HG03565 (cell line): ENCODE results near the gene MPI.
"Not testable (repeated sequence)": the region's sequence is repeated elsewhere in the genome, so short reads cannot be mapped to it uniquely, and the experiment has no call there.

Experiments
- ATAC-seq: cut with Tn5 transposase; IDR thresholded peaks from one replicate; pipeline ENCODE4 v1.9.1; 2021; ENCODE audit warnings: mild to moderate bottlenecking, moderate library complexity; ENCODE audit not compliant: unreplicated experiment

Gene MPI

DNA sequence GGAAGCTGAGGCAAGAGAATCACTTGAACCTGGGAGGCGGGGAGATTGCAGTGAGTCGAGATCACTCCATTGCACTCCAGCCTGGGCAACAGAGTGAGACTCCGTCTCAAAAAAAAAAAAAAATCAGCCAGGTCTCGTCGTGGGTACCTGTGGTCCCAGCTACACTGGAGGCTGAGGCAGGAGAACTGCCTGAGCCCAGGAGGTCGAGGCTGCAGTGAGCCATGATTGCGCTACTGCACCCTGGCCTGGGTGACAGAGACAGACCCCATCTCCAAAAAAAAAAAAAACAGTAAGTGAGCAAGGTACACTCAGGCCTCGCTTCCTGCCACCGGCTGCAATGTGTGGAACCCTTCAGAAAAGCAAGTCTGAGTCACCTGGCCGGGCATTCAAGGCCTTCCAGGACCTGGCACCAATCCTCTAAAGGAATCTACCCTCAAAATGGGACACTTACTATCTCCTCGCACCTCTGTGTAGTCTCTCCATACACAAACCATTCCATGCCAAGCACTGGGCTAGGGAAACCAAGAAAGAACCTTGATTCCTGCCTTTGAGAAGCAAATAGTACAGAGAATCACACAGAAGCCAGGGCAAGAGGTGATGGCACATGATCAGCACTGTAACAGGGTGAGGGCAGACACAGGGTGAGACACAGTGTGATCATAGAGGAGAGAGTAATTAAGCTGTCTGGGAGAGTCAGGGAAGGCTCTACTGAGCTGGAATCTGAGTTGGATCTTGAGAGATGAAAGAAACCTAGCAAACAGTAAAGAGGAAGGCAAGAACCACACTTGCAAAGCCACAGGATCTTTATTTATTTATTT lies 26.4 kb upstream of the MPI start:
- no peak for ATAC-seq

GRCh38 chr15:74864296-74864695 lies 25.5 kb upstream of the MPI start:
- no peak for ATAC-seq

DNA sequence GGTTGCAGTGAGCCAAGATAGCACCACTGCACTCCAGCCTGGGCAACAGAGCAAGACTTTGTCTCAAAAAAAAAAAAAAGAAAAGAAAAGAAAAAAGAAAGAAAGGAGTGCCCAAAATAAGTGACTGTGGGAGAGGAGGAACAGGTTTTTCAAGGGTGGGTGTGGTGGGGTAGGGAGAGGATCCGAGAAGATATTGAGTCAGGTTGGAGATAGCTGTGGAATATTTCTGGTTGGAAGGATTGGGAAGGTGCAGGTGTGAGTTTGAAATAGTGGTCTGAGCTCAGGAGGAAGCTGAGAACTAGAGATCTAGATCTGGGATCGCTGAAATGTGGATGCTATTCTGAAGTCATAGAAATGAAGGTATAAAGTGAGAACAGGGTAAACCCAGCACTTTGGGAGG lies 24.5 kb upstream of the MPI start:
- no peak for ATAC-seq

DNA sequence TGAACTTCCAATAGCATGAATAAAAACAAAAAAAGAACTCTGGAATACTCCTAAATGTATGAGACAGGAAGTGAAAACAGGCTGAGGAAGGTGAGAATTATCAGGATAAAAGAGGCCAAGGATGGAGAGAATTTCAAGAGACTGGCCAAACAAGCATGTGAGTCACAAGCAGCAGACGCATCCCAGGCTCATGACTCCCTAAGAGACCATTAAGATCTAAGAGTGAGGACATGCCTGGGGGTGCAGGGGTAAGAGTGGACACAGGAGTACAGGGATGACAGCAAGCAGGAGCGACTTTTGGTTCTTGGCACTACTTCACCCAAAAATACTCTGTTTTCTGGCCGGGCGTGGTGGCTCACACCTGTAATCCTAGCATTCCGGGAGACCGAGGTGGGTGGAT lies 23.8 kb upstream of the MPI start:
- ATAC-seq, result no peak

DNA sequence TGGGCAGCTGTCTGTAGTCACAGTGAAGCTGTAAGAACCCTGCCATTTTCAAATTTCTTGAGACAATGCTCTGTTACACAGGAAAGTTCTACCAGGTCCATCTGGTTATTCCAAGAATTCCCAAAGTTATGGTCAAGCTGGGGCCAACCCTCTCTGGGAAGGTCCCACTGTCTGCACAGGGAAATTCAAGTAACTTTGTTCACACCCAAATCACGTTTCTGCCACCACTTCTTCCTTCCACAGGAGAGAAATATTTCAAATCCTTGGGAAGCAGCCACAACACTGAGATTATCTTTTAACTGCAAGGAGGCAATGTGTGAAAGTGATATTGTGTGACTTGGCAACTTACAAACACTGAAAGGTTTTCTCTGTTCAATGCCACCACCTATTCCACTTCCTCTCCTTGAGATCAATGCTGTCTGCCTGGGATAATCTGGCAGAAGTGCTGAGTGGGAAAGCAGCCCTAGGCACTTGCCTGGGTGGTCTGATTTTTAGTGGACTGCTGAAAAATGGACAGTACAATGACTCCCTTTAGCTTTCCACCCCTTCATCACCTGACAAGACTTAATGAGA lies 22.3 kb upstream of the MPI start:
- ATAC-seq, result no peak

- no peak for ATAC-seq
These were observed 21.8 kb upstream of the MPI start for GRCh38 chr15:74868059-74868458.

- ATAC-seq, result no peak
These were observed 20.5 kb upstream of the MPI start for GRCh38 chr15:74869372-74869725.

GRCh38 chr15:74869726-74870407 lies 20.0 kb upstream of the MPI start:
- ATAC-seq, result peak; percentile 44

- no peak for ATAC-seq
These were observed 19.2 kb upstream of the MPI start for GRCh38 chr15:74870436-74871215.

- no peak for ATAC-seq
These were observed 17.2 kb upstream of the MPI start for GRCh38 chr15:74872702-74873035.

GRCh38 chr15:74873036-74873755 lies 16.6 kb upstream of the MPI start, which contains the start of gene SCAMP2:
SCAMP2 (minus strand) TSS chr15:74873365; CDS start chr15:74873255, 110 bp downstream.
- peak; percentile 70 for ATAC-seq

DNA sequence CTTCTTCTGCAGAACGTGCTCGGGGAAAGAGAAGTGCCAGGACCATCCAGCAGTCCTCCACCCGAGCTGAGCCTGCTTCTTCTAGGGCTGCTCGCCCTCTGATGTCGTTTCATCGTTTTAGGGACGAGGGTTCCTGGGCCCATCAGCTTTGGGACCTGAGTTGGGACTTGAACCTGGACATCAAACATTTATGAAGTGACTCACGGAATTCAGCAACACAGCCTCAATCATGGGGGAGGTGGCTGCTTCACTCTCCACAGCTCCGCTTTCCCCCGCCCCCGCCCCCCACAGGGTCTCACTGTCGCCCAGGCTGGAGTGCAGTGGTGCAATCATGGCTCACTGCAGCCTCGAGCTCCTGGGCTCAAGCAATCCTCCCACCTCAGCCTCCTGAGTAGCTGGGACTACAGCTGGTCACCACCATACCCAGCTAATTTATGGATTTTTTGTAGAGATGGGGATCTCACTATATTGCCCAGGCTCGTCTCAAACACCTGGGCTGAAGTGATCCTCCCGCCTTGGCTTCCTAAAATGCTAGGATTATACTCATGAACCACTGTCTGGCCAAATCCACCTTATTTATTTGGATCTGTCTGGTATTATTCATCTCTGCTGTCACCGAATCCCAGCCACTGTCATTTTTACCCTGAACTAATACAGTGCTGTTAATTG lies 16.0 kb upstream of the MPI start:
- peak; percentile 1 for ATAC-seq

GRCh38 chr15:74878273-74878672 lies 11.6 kb upstream of the MPI start:
- no peak for ATAC-seq

GRCh38 chr15:74882528-74882927 lies 7.3 kb upstream of the MPI start:
- no peak for ATAC-seq

DNA sequence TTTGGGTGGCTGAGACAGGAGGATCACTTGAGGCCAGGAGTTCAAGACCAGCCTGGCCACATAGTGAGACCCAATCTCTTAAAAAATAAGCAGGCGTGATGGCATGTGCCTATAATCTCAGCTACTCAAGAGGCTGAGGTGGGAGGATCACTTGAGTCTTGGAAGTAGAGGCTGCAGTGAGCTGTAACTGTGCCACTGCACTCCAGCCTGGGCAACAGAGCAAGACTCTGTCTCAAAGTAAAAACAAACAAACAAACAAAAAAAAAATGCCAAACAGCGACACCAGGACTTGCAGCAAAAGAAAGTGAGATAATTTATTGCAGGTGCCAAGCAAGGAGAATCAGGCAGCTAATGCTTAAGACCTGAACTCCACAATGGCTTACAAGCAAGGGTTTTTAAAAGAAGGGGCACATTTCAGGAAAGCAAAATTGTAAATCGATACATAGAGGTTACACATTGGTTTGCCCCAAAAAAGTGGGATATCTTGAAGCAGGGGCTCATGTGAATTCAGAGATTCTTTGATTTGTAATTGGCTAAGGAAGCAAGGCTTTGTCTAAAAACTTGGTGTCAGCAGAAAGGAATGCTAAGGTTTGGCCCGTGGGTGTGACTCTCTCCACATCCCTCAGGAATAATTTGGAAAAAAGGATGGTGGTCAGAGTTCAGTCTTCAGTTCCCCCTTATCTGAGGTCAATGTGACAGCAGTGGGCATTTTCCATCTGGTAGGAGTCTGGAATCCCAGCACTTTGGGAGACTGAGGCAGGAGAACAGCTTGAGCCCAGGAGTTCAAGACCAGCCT lies 5.2 kb upstream of the MPI start:
- ATAC-seq, result no peak

GRCh38 chr15:74885461-74885860 lies 4.4 kb upstream of the MPI start:
- no peak for ATAC-seq

DNA sequence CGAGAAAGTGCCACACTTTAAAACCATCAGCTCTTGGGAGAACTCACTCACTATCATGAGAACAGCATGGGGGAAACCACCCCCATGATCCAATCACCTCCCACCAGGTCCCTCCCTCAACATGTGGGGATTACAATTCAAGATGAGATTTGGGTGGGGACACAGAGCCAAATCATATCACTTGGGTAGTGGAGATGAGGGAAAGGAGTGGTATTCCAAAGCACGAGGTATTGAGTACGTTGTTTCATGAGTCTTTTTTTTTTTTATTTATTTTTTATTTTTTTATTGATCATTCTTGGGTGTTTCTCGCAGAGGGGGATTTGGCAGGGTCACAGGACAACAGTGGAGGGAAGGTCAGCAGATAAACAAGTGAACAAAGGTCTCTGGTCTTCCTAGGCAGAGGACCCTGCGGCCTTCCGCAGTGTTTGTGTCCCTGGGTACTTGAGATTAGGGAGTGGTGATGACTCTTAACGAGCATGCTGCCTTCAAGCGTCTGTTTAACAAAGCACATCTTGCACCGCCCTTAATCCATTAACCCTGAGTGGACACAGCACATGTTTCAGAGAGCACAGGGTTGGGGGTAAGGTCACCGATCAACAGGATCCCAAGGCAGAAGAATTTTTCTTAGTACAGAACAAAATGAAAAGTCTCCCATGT lies 2.2 kb upstream of the MPI start:
- not testable (repeated sequence) for ATAC-seq

- ATAC-seq, result no peak
These were observed 1.1 kb upstream of the MPI start for GRCh38 chr15:74888716-74889115.

DNA sequence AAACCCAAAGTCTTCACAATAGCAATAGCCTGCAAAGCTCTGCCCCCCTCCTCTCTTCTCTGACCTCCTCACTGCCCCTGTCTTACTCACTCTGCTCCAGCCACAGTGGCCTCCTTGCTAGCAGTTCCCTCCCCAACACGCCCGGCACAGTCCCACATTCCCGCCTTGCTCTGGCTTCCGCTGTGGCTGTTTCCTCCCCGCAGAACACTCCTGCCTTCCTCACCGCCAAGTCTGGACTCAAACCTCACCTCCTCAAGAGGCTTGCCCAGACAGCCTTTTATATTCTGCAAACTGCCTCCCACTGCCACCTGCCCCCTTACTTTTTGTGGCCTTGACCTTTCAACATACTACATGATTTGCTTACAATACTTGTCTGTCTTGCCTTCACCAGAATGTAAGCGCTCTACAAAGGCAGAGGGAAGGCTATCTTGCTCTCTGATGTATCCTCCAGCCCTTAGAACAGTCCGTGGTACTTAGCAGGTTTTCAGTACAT lies 406 bp upstream of the MPI start:
- peak; percentile 16 for ATAC-seq
